Dedifferentiated amniotic fluid mesenchymal stem cell (primary cell): ENCODE data around the gene PRPSAP2.

ENCODE experiments used
- DNase-seq: peaks from one replicate; pipeline ENCODE4 v3.0.0-alpha.2; 2016; ENCODE audit errors: extremely low spot score

PRPSAP2 gene

GRCh38 chr17:18978050-18978449, 120.1 kb downstream of the PRPSAP2 start:
- no peak for DNase-seq

GRCh38 chr17:18978655-18979054, 120.7 kb downstream of the PRPSAP2 start:
- no peak for DNase-seq
